GM21390 (cell line): ENCODE data around the gene ARHGAP26.

Experiments
- ATAC-seq: cut with Tn5 transposase; IDR thresholded peaks from one replicate; pipeline ENCODE4 v1.9.1; 2021; ENCODE audit not compliant: unreplicated experiment

The ARHGAP26 gene

GRCh38 chr5:143247134-143247815, 477.1 kb downstream of the ARHGAP26 start:
- ATAC-seq: no peak

- ATAC-seq: no peak
Measured at GRCh38 chr5:143248391-143248790, 478.2 kb downstream of the ARHGAP26 start.

GRCh38 chr5:143248822-143249579, 478.8 kb downstream of the ARHGAP26 start:
- no peak for ATAC-seq

GRCh38 chr5:143249851-143250250, 479.7 kb downstream of the ARHGAP26 start:
- no peak for ATAC-seq

GRCh38 chr5:143251190-143251589, 481.0 kb downstream of the ARHGAP26 start:
- ATAC-seq: peak; percentile 38

GRCh38 chr5:143251946-143252345, 481.8 kb downstream of the ARHGAP26 start:
- ATAC-seq: no peak

GRCh38 chr5:143254819-143255218, 484.6 kb downstream of the ARHGAP26 start:
- ATAC-seq: no peak

GRCh38 chr5:143258559-143259253, 488.5 kb downstream of the ARHGAP26 start:
- no peak for ATAC-seq

GRCh38 chr5:143259254-143259605, 489.1 kb downstream of the ARHGAP26 start:
- no peak for ATAC-seq

- no peak for ATAC-seq
Measured at GRCh38 chr5:143261748-143262392, 491.7 kb downstream of the ARHGAP26 start.

- peak; percentile 86 for ATAC-seq
Measured at GRCh38 chr5:143262393-143263174, 492.4 kb downstream of the ARHGAP26 start.

GRCh38 chr5:143263272-143263810, 493.2 kb downstream of the ARHGAP26 start:
- ATAC-seq: no peak

GRCh38 chr5:143265995-143266394, 495.8 kb downstream of the ARHGAP26 start:
- no peak for ATAC-seq

GRCh38 chr5:143267186-143267585, 497.0 kb downstream of the ARHGAP26 start:
- no peak for ATAC-seq

- no peak for ATAC-seq
Measured at GRCh38 chr5:143268388-143268787, 498.2 kb downstream of the ARHGAP26 start.

GRCh38 chr5:143271431-143271830, 501.3 kb downstream of the ARHGAP26 start:
- no peak for ATAC-seq

GRCh38 chr5:143274952-143275351, 504.8 kb downstream of the ARHGAP26 start:
- ATAC-seq: no peak

- no peak for ATAC-seq
Measured at GRCh38 chr5:143275512-143276363, 505.6 kb downstream of the ARHGAP26 start.

GRCh38 chr5:143277536-143277935, 507.4 kb downstream of the ARHGAP26 start:
- ATAC-seq: no peak
